ENCODE measurements around the gene PRDX5.

PRDX5 gene

DNA sequence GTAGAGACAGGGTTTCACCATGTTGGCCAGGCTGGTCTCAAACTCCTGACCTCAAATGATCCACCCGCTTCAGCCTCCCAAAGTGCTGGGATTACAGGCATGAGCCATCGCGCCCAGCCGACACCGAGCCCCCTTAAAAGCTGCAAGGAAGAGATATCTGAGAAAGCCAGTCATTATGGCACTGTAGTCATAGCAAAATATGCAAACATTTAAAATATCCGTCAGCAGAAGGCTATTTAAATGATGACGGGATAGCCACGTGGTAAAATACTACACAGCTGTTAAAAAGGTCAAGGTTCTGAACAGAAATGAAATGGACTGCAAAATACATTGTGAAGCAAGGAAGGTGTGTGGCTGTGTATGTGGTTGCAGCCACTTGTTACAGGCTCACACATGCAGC is 15.6 kb downstream of the PRDX5 start:
- no peak for TF ChIP-seq POLR2AphosphoS5 (IDR thresholded peaks at IDR 0.05; ENCODE audit: low read depth)
- no peak for TF ChIP-seq SPI1 (IDR thresholded peaks at IDR 0.05; ENCODE audit: borderline replicate concordance, low read depth)
- TF ChIP-seq, protein P1, sequence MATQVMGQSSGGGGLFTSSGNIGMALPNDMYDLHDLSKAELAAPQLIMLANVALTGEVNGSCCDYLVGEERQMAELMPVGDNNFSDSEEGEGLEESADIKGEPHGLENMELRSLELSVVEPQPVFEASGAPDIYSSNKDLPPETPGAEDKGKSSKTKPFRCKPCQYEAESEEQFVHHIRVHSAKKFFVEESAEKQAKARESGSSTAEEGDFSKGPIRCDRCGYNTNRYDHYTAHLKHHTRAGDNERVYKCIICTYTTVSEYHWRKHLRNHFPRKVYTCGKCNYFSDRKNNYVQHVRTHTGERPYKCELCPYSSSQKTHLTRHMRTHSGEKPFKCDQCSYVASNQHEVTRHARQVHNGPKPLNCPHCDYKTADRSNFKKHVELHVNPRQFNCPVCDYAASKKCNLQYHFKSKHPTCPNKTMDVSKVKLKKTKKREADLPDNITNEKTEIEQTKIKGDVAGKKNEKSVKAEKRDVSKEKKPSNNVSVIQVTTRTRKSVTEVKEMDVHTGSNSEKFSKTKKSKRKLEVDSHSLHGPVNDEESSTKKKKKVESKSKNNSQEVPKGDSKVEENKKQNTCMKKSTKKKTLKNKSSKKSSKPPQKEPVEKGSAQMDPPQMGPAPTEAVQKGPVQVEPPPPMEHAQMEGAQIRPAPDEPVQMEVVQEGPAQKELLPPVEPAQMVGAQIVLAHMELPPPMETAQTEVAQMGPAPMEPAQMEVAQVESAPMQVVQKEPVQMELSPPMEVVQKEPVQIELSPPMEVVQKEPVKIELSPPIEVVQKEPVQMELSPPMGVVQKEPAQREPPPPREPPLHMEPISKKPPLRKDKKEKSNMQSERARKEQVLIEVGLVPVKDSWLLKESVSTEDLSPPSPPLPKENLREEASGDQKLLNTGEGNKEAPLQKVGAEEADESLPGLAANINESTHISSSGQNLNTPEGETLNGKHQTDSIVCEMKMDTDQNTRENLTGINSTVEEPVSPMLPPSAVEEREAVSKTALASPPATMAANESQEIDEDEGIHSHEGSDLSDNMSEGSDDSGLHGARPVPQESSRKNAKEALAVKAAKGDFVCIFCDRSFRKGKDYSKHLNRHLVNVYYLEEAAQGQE (IDR thresholded peaks at IDR 0.05; ENCODE audit: insufficient replicate concordance, low read depth), result no peak
- TF ChIP-seq GABPA (IDR thresholded peaks at IDR 0.05; ENCODE audit: low read depth), result no peak
- TF ChIP-seq, protein P2, sequence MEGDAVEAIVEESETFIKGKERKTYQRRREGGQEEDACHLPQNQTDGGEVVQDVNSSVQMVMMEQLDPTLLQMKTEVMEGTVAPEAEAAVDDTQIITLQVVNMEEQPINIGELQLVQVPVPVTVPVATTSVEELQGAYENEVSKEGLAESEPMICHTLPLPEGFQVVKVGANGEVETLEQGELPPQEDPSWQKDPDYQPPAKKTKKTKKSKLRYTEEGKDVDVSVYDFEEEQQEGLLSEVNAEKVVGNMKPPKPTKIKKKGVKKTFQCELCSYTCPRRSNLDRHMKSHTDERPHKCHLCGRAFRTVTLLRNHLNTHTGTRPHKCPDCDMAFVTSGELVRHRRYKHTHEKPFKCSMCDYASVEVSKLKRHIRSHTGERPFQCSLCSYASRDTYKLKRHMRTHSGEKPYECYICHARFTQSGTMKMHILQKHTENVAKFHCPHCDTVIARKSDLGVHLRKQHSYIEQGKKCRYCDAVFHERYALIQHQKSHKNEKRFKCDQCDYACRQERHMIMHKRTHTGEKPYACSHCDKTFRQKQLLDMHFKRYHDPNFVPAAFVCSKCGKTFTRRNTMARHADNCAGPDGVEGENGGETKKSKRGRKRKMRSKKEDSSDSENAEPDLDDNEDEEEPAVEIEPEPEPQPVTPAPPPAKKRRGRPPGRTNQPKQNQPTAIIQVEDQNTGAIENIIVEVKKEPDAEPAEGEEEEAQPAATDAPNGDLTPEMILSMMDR (IDR thresholded peaks at IDR 0.05; ENCODE audit: insufficient read depth, low read length), result no peak
- Histone ChIP-seq H3K27ac (replicated peaks) (no peak overlapping the region), H3K4me3 (replicated peaks; ENCODE audit: insufficient read depth, low read length) (no peak overlapping the region), H3K27me3 (ENCODE audit: insufficient read depth, poor library complexity, severe bottlenecking) (no peaks in the 10 kb centered on the region)
- no peak for DNase-seq (ENCODE audit: low read depth in 1 of 2, low spot score in 1 of 2)

DNA sequence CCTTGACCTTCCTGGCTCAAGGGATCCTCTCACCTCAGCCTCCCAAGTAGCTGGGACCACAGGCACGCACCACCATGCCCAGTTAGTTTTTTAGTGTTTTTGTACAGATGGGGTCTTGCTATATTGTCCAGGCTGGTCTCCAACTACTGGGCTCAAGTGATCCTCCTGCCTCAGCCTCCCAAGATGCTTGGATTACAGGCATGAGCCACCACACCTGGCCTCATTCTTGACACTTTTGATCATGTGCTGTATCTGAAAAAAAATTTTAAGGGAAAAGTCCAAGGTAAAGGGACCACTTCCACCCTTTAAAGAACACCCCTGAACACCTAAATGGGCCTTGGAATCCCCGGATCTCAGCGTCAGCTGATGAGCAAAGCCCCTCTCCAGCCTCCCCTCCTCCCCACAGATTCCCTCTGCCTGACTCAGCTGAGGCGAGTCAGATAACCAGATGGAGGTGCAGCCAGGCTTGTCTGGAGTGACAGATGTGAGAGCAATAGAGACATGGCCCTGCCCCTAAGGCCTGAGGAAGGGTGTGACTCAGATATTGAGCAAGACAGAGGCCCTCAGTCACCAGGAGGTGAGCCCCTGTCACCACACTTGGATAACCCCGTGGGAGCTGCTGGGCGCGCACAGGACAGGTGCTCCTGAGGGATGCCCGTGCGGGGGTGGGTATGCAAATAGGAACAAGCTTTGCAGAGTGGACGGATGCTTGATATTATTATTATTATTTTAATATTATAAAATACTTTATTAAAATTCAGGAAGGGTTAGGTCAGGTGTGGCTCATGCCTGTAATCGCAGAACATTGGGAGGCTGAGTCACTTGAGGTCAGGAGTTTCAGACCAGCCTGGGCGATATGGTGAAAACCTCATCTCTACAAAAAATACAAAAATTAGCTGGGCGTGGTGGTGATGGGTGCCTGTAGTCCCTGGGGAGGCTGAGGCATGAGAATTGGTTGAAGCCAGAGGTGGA is 17.1 kb downstream of the PRDX5 start:
- peak overlapping the region; percentile 5; the same call in 1 of the 2 replicates for H3K27ac ChIP-seq (replicated peaks)
- no peak overlapping the region for H3K4me3 ChIP-seq (replicated peaks; ENCODE audit: insufficient read depth, low read length)
- H3K27me3 ChIP-seq (ENCODE audit: insufficient read depth, poor library complexity, severe bottlenecking), result no peaks in the 10 kb centered on the region
- TF ChIP-seq POLR2AphosphoS5 (IDR thresholded peaks at IDR 0.05; ENCODE audit: low read depth) (peak; percentile 86), GABPA (IDR thresholded peaks at IDR 0.05; ENCODE audit: low read depth) (no peak), SPI1 (IDR thresholded peaks at IDR 0.05; ENCODE audit: borderline replicate concordance, low read depth) (no peak; the same call in 1 of the 2 replicates)
- TF ChIP-seq, protein P1 (IDR thresholded peaks at IDR 0.05; ENCODE audit: insufficient replicate concordance, low read depth), result no peak
- TF ChIP-seq, protein P2 (IDR thresholded peaks at IDR 0.05; ENCODE audit: insufficient read depth, low read length), result no peak
- peak; percentile 95 to 98 for DNase-seq (ENCODE audit: low read depth in 1 of 2, low spot score in 1 of 2)

DNA sequence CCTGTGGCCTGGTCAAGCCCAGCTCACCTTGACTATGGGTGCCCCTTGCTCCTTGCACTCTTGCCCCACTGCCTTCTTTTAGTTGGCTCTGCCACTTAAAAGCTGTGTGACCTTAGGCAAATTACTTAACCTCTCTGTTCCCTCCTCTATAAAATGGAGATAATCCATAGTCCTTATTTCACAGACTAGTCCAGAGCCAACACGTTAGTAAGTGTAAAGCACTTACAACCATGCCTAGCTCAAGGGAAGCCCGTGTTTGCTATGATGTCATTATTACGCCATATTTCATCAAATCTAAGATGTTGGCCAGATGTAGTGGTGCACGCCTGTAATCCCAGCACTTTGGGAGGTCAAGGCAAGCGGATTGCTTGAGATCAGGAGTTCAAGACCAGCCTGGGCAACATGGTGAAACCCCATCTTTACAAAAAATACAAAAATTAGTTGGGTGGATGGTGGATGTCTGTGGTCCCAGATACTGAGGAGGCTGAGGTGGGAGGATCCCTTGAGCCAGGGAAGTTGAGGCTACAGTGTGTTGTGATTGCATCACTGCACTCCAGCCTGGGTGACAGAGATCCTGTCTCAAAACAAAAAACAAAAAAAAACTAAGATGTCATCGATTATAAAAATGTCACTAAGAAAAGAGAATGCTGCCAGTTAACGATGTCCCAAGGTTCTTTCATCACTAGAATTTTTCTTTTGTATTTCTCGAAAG is 19.8 kb downstream of the PRDX5 start:
- peak overlapping the region; percentile 88 for H3K27ac ChIP-seq (replicated peaks)
- TF ChIP-seq SPI1 (IDR thresholded peaks at IDR 0.05; ENCODE audit: borderline replicate concordance, low read depth) (no peak), POLR2AphosphoS5 (IDR thresholded peaks at IDR 0.05; ENCODE audit: low read depth) (no peak), GABPA (IDR thresholded peaks at IDR 0.05; ENCODE audit: low read depth) (no peak)
- TF ChIP-seq, protein P2 (IDR thresholded peaks at IDR 0.05; ENCODE audit: insufficient read depth, low read length), result no peak
- TF ChIP-seq, protein P1 (IDR thresholded peaks at IDR 0.05; ENCODE audit: insufficient replicate concordance, low read depth), result no peak
- DNase-seq (ENCODE audit: low read depth in 1 of 2, low spot score in 1 of 2), result no peak

More for the DNA sequence above, 19.8 kb downstream of the PRDX5 start:
- no peak overlapping the region for H3K4me3 ChIP-seq (replicated peaks; ENCODE audit: insufficient read depth, low read length)
- H3K27me3 ChIP-seq (ENCODE audit: insufficient read depth, poor library complexity, severe bottlenecking), result no peaks in the 10 kb centered on the region

All from HL-60 (cell line).